ENCODE measurements around the gene KIF16B. TPM values are rescaled to one million over a fixed set of nuclear protein-coding genes. Genes with fewer than 3 reads are reported as not detected.

Gene KIF16B
- total and polyA plus RNA-seq, 2 of the 8 experiments (the other 6 are each of a cell fraction or from before 2014, with no cell fraction given) = 3.0 to 9.2 TPM

- Histone ChIP-seq H4K20me1 (replicated peaks in 1 of 2; ENCODE audit: control insufficient read depth in 1 of 2, insufficient read depth in 2 of 2, low read length in 2 of 2) (no peaks in the 10 kb centered on the region), H3K27ac (ENCODE audit: low read depth, low read length) (no peak overlapping the region), H2AK5ac (ENCODE audit: low read depth, low read length) (no peak overlapping the region), H4K8ac (ENCODE audit: extremely low read depth, insufficient read depth, low read length) (no peak overlapping the region), H3K4ac (replicated peaks; ENCODE audit: insufficient read length, low read depth, low read length) (no peak overlapping the region), H3K14ac (ENCODE audit: insufficient read length) (no peak overlapping the region), H2BK120ac (replicated peaks; ENCODE audit: low read depth, low read length) (no peak overlapping the region), H3K56ac (replicated peaks; ENCODE audit: insufficient read length, low read depth, low read length) (no peak overlapping the region), H3K23ac (ENCODE audit: insufficient read length) (no peak overlapping the region), H3K79me2 (ENCODE audit: control insufficient read depth in 1 of 2, insufficient read depth in 2 of 2, low read length in 2 of 2) (no peaks in the 10 kb centered on the region), H2AFZ (ENCODE audit: low read length) (no peak overlapping the region), H3K9ac (replicated peaks in 1 of 4; ENCODE audit: extremely low read depth in 1 of 4, low read depth in 3 of 4, low read length in 3 of 4) (no peak overlapping the region), H3K36me3 (ENCODE audit: control insufficient read depth in 2 of 4, insufficient read depth in 4 of 4, low read length in 3 of 4) (no peaks in the 10 kb centered on the region), H2BK12ac (ENCODE audit: low read depth, low read length) (no peak overlapping the region), H2BK5ac (ENCODE audit: low read depth, low read length) (no peak overlapping the region), H3K18ac (ENCODE audit: extremely low read depth, low read length) (no peak overlapping the region), H3K9me3 (ENCODE audit: insufficient read depth in 2 of 2, low read depth in 1 of 2, low read length in 1 of 2) (no peaks in the 10 kb centered on the region), H3K4me3 (ENCODE audit: extremely low read depth in 1 of 4, insufficient read depth in 2 of 4, low read depth in 3 of 4, low read length in 4 of 4) (no peak overlapping the region), H3K79me1 (ENCODE audit: low read depth, low read length) (no peaks in the 10 kb centered on the region), H3K4me2 (ENCODE audit: insufficient read depth in 1 of 2, low read depth in 2 of 2, low read length in 2 of 2) (no peak overlapping the region), H3K27me3 (replicated peaks in 1 of 4; ENCODE audit: control insufficient read depth in 3 of 4, extremely low read depth in 1 of 4, insufficient read depth in 3 of 4, low read length in 3 of 4) (no peaks in the 10 kb centered on the region), H3K23me2 (ENCODE audit: low read depth, low read length) (no peaks in the 10 kb centered on the region), H4K91ac (replicated peaks; ENCODE audit: insufficient read length, low read length) (no peak overlapping the region), H2BK15ac (ENCODE audit: low read length) (no peak overlapping the region), H3K4me1 (replicated peaks in 1 of 4; ENCODE audit: control insufficient read depth in 3 of 4, insufficient read depth in 4 of 4, low read length in 3 of 4) (peaks cover 0 to 3% (median 1%) of the 10 kb centered on the region in 4 experiments; a peak in 3 of 7 replicates), H4K5ac (ENCODE audit: insufficient read length, low read depth, low read length) (no peak overlapping the region), H2BK20ac (ENCODE audit: low read length) (no peak overlapping the region)
- FAIRE-seq = no peak
- no peak for DNase-seq (ENCODE audit: low read depth in 1 of 2, low spot score in 2 of 2)
- ChIA-PET POLR2A (ENCODE audit: partially characterized antibody) (no interaction called here), CTCF (ENCODE audit: partially characterized antibody) (interaction anchor here (1.6 kb wide), 1 partner anchor 362 kb away, joined by 3 read pairs; no protein-coding TSS in a partner anchor)
- 95% methylated on average over 4 of the region's 4 CpGs; no CpG with 5 or more reads in 1 of the 2 experiments for WGBS, 2 experiments (ENCODE audit: extremely low coverage in 1 of 2, insufficient coverage in 1 of 2, insufficient read length in 1 of 2, insufficient replicate concordance in 2 of 2, low coverage in 1 of 2, low lambda C conversion rate in 2 of 2, missing lambda C conversion rate in 1 of 2)
- TF ChIP-seq CBX5 (IDR thresholded peaks at IDR 0.05; ENCODE audit: low read depth, low read length) (no peak), EGR1 (IDR thresholded peaks at IDR 0.05; ENCODE audit: borderline replicate concordance, low read depth, low read length) (no peak), BCL11A (IDR thresholded peaks at IDR 0.05; ENCODE audit: low read depth in 2 of 2, low read length in 2 of 2) (no peak), PHF8 (conservative IDR thresholded peaks at IDR 0.05; ENCODE audit: low read depth, low read length) (no peak), EZH2 (IDR thresholded peaks at IDR 0.05; ENCODE audit: low read depth, low read length, severe bottlenecking) (no peak), KDM5A (IDR thresholded peaks at IDR 0.05; ENCODE audit: low read length) (no peak), SIRT6 (IDR thresholded peaks at IDR 0.05; ENCODE audit: low read length) (no peak), RAD21 (IDR thresholded peaks at IDR 0.05 in 1 of 2, conservative IDR thresholded peaks at IDR 0.05 in 1 of 2; ENCODE audit: low read depth in 2 of 2, low read length in 2 of 2) (no peak), ASH2L (IDR thresholded peaks at IDR 0.05; ENCODE audit: low read length) (no peak), HDAC2 (IDR thresholded peaks at IDR 0.05; ENCODE audit: borderline replicate concordance in 1 of 2, low read depth in 2 of 2, low read length in 2 of 2) (no peak), TCF12 (IDR thresholded peaks at IDR 0.05; ENCODE audit: low read depth, low read length) (no peak), TAF7 (optimal IDR thresholded peaks at IDR 0.05; ENCODE audit: borderline replicate concordance, low read depth, low read length) (no peak), HDAC6 (IDR thresholded peaks at IDR 0.05; ENCODE audit: low read depth, low read length) (no peak)
Observed at GRCh38 chr20:16292226-16292880, 280.9 kb downstream of the KIF16B start.

Data from H1 (cell line).